Measurements from ENCODE around the gene ELAC1. TPM values are rescaled to one million over a fixed set of nuclear protein-coding genes. Genes with fewer than 3 reads are reported as not detected.
A peak's percentile ranks its signal among the peaks of the same experiment; 100 is the strongest.

The ELAC1 gene
- total and polyA plus RNA-seq, 11 donors = 2.3 to 7.2 (median 4.0) TPM

DNA sequence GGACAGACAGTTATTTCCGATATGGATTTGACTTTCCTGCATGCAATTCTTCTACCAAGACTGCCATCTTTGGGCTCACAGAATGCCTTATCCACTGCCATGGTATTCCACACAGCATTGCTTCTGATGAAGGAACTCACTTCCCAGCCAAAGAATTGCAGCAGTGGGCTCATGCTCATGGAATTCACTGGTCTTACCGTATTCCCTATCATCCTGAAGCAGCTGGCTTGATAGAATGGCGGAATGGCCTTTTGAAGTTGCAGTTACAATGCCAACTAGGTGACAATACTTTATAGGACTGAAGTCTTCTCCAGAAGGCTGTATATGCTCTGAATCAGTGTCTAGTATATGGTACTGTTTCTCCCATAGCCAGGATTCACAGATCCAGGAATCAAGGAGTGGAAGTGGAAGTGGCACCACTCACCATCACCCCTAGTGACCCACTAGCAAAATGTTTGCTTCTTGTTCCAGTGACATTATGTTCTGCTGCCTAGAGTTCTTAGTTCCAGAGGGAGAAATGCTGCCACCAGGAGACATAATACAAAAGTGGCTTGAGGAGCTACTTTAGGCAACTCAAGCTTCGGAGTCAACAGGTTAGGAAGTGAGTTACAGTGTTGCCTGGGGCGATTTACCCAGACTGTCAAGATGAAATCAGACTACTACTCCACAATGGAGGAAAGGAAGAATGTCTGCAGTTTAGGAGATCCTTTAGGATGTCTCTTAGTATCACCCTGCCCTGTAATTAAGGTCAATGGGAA is 38.4 kb downstream of the ELAC1 start:
- Histone ChIP-seq H3K36me3 (peaks cover 0 to 2% (median 0%) of the 10 kb centered on the region in 9 donors), H3K4me3 (no peak overlapping the region), H3K9me3 (peaks cover 0 to 4% (median 0%) of the 10 kb centered on the region in 12 donors), H3K27ac (no peak overlapping the region), H3K27me3 (no peaks in the 10 kb centered on the region), H3K4me1 (peaks cover 0 to 29% (median 4%) of the 10 kb centered on the region in 12 donors)
- peak in 3 of 4 donors; percentile 32 to 44 (median 43) for ATAC-seq
- intact Hi-C loops (cut with DNase I) = no loop called here
- no peak for DNase-seq
- TF ChIP-seq POLR2A (IDR thresholded peaks at IDR 0.05) = no peak
- TF ChIP-seq, protein P1, sequence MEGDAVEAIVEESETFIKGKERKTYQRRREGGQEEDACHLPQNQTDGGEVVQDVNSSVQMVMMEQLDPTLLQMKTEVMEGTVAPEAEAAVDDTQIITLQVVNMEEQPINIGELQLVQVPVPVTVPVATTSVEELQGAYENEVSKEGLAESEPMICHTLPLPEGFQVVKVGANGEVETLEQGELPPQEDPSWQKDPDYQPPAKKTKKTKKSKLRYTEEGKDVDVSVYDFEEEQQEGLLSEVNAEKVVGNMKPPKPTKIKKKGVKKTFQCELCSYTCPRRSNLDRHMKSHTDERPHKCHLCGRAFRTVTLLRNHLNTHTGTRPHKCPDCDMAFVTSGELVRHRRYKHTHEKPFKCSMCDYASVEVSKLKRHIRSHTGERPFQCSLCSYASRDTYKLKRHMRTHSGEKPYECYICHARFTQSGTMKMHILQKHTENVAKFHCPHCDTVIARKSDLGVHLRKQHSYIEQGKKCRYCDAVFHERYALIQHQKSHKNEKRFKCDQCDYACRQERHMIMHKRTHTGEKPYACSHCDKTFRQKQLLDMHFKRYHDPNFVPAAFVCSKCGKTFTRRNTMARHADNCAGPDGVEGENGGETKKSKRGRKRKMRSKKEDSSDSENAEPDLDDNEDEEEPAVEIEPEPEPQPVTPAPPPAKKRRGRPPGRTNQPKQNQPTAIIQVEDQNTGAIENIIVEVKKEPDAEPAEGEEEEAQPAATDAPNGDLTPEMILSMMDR (IDR thresholded peaks at IDR 0.05) = peak in 1 of 12 donors; percentile 11
- 80 to 89% (median 86%) methylated on average over 5 of the region's 5 CpGs for WGBS, 4 donors

GRCh38 chr18:51006948-51007789 is 39.3 kb downstream of the ELAC1 start:
- ATAC-seq (no peak), DNase-seq (no peak)
- Histone ChIP-seq H3K27me3 (no peaks in the 10 kb centered on the region), H3K9me3 (peaks cover 0 to 4% (median 0%) of the 10 kb centered on the region in 12 donors), H3K4me1 (peaks cover 0 to 29% (median 4%) of the 10 kb centered on the region in 12 donors), H3K36me3 (no peaks in the 10 kb centered on the region), H3K4me3 (no peak overlapping the region), H3K27ac (no peak overlapping the region)
- intact Hi-C loops (cut with DNase I) = no loop called here
- TF ChIP-seq POLR2A (IDR thresholded peaks at IDR 0.05) = no peak
- 41 to 52% (median 50%) methylated on average over 10 to 13 of the region's 13 CpGs for WGBS, 4 donors

- intact Hi-C loops (cut with DNase I) = no loop called here
These were observed 39.9 kb downstream of the ELAC1 start for GRCh38 chr18:51007790-51008139.

GRCh38 chr18:51009072-51009471 is 41.2 kb downstream of the ELAC1 start:
- Histone ChIP-seq H3K4me1 (peaks cover 0 to 29% (median 4%) of the 10 kb centered on the region in 12 donors), H3K9me3 (no peaks in the 10 kb centered on the region), H3K27ac (no peak overlapping the region), H3K4me3 (no peak overlapping the region), H3K36me3 (no peaks in the 10 kb centered on the region), H3K27me3 (no peaks in the 10 kb centered on the region)
- DNase-seq = no peak
- TF ChIP-seq, protein P1 (IDR thresholded peaks at IDR 0.05) = no peak
- TF ChIP-seq POLR2A (IDR thresholded peaks at IDR 0.05) = no peak
- intact Hi-C loops (cut with DNase I) = no loop called here
- peak in 3 of 4 donors; percentile 41 to 68 (median 50) for ATAC-seq

More at GRCh38 chr18:51007790-51008139, 39.9 kb downstream of the ELAC1 start:
- H3K9me3 ChIP-seq = peaks cover 0 to 4% (median 0%) of the 10 kb centered on the region in 12 donors
- peaks cover 0 to 29% (median 4%) of the 10 kb centered on the region in 12 donors for H3K4me1 ChIP-seq
- H3K27ac ChIP-seq = no peak overlapping the region
- no peaks in the 10 kb centered on the region for H3K36me3 ChIP-seq
- ATAC-seq (peak in 2 of 4 donors; percentile 9 to 11), DNase-seq (no peak)
- WGBS, 4 donors = 56 to 71% (median 60%) methylated on average over 1 of the region's 1 CpG
- no peaks in the 10 kb centered on the region for H3K27me3 ChIP-seq
- no peak for TF ChIP-seq POLR2A (IDR thresholded peaks at IDR 0.05)
- TF ChIP-seq, protein P1 (IDR thresholded peaks at IDR 0.05) = no peak
- H3K4me3 ChIP-seq = no peak overlapping the region

All from heart left ventricle (tissue), 16 donors.